ENCODE results near the gene OGFOD2. TPM values are rescaled to one million over a fixed set of nuclear protein-coding genes. Genes with fewer than 3 reads are reported as not detected.

OGFOD2 gene
- total and polyA plus RNA-seq, 9 of the 15 experiments (the other 6 are each of a cell fraction or from before 2014, with no cell fraction given): 1.4 to 111 (median 18.5) TPM

DNA sequence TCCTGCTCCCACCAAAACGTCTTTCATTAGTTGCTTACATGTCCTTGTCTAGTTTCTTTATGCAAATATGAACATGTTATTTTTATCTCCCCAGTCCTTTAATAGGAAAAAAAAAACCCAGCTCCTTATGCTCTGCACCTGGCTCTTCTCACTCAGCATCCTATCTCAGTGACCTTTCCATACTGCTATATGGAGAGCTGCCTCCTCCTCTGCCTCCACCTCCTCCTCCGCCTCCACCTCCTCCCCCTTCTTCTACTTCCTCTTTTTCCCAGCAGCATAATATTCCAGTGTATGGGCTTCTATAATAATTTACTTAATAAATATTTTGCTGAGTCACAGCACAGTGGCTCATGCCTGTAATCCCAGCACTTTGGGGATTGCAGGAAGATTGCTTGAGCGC lies 40.3 kb upstream of the OGFOD2 start (continued):
- TF ChIP-seq, protein P1, sequence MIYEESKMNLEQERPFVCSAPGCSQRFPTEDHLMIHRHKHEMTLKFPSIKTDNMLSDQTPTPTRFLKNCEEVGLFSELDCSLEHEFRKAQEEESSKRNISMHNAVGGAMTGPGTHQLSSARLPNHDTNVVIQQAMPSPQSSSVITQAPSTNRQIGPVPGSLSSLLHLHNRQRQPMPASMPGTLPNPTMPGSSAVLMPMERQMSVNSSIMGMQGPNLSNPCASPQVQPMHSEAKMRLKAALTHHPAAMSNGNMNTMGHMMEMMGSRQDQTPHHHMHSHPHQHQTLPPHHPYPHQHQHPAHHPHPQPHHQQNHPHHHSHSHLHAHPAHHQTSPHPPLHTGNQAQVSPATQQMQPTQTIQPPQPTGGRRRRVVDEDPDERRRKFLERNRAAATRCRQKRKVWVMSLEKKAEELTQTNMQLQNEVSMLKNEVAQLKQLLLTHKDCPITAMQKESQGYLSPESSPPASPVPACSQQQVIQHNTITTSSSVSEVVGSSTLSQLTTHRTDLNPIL (CRISPR knock-in tag; IDR thresholded peaks at IDR 0.05): no peak
- TF ChIP-seq CBFA2T2 (conservative IDR thresholded peaks at IDR 0.05) (no peak), ZFP1 (CRISPR knock-in tag; IDR thresholded peaks at IDR 0.05) (no peak), CAMTA2 (CRISPR knock-in tag; conservative IDR thresholded peaks at IDR 0.05) (no peak), NCOA4 (IDR thresholded peaks at IDR 0.05; ENCODE audit: partially characterized antibody) (no peak), CHD2 (IDR thresholded peaks at IDR 0.05; ENCODE audit: low read depth, low read length) (no peak), TBP (optimal IDR thresholded peaks at IDR 0.05; ENCODE audit: low read depth, low read length) (no peak), RBM25 (IDR thresholded peaks at IDR 0.05; ENCODE audit: low read depth, low read length, severe bottlenecking) (peak; percentile 51), CSDE1 (IDR thresholded peaks at IDR 0.05) (no peak), ZNF431 (CRISPR knock-in tag; IDR thresholded peaks at IDR 0.05) (no peak), ZC3H8 (IDR thresholded peaks at IDR 0.05) (no peak), RUNX1 (IDR thresholded peaks at IDR 0.05; ENCODE audit: low read depth) (no peak), MIER1 (IDR thresholded peaks at IDR 0.05; ENCODE audit: low read depth) (no peak), NUFIP1 (IDR thresholded peaks at IDR 0.05; ENCODE audit: partially characterized antibody) (no peak), HNRNPUL1 (IDR thresholded peaks at IDR 0.05; ENCODE audit: low read length) (no peak), IRF2 (CRISPR knock-in tag; IDR thresholded peaks at IDR 0.05) (no peak), L3MBTL2 (IDR thresholded peaks at IDR 0.05) (no peak), THRAP3 (IDR thresholded peaks at IDR 0.05; ENCODE audit: borderline replicate concordance) (no peak), POLR3G (IDR thresholded peaks at IDR 0.05; ENCODE audit: extremely low read depth, insufficient read length, insufficient replicate concordance) (no peak), BHLHE40 (IDR thresholded peaks at IDR 0.05; ENCODE audit: low read length) (no peak), NFE2 (IDR thresholded peaks at IDR 0.05; ENCODE audit: low read depth) (peak; percentile 41)
- TF ChIP-seq, protein P2, sequence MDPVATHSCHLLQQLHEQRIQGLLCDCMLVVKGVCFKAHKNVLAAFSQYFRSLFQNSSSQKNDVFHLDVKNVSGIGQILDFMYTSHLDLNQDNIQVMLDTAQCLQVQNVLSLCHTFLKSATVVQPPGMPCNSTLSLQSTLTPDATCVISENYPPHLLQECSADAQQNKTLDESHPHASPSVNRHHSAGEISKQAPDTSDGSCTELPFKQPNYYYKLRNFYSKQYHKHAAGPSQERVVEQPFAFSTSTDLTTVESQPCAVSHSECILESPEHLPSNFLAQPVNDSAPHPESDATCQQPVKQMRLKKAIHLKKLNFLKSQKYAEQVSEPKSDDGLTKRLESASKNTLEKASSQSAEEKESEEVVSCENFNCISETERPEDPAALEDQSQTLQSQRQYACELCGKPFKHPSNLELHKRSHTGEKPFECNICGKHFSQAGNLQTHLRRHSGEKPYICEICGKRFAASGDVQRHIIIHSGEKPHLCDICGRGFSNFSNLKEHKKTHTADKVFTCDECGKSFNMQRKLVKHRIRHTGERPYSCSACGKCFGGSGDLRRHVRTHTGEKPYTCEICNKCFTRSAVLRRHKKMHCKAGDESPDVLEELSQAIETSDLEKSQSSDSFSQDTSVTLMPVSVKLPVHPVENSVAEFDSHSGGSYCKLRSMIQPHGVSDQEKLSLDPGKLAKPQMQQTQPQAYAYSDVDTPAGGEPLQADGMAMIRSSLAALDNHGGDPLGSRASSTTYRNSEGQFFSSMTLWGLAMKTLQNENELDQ (CRISPR knock-in tag; IDR thresholded peaks at IDR 0.05; ENCODE audit: borderline replicate concordance): no peak
- TF ChIP-seq, protein P3, sequence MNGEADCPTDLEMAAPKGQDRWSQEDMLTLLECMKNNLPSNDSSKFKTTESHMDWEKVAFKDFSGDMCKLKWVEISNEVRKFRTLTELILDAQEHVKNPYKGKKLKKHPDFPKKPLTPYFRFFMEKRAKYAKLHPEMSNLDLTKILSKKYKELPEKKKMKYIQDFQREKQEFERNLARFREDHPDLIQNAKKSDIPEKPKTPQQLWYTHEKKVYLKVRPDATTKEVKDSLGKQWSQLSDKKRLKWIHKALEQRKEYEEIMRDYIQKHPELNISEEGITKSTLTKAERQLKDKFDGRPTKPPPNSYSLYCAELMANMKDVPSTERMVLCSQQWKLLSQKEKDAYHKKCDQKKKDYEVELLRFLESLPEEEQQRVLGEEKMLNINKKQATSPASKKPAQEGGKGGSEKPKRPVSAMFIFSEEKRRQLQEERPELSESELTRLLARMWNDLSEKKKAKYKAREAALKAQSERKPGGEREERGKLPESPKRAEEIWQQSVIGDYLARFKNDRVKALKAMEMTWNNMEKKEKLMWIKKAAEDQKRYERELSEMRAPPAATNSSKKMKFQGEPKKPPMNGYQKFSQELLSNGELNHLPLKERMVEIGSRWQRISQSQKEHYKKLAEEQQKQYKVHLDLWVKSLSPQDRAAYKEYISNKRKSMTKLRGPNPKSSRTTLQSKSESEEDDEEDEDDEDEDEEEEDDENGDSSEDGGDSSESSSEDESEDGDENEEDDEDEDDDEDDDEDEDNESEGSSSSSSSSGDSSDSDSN (IDR thresholded peaks at IDR 0.05; ENCODE audit: borderline replicate concordance in 1 of 2, low read depth in 2 of 2, low read length in 2 of 2): no peak
- TF ChIP-seq, protein P4, sequence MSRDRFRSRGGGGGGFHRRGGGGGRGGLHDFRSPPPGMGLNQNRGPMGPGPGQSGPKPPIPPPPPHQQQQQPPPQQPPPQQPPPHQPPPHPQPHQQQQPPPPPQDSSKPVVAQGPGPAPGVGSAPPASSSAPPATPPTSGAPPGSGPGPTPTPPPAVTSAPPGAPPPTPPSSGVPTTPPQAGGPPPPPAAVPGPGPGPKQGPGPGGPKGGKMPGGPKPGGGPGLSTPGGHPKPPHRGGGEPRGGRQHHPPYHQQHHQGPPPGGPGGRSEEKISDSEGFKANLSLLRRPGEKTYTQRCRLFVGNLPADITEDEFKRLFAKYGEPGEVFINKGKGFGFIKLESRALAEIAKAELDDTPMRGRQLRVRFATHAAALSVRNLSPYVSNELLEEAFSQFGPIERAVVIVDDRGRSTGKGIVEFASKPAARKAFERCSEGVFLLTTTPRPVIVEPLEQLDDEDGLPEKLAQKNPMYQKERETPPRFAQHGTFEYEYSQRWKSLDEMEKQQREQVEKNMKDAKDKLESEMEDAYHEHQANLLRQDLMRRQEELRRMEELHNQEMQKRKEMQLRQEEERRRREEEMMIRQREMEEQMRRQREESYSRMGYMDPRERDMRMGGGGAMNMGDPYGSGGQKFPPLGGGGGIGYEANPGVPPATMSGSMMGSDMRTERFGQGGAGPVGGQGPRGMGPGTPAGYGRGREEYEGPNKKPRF (IDR thresholded peaks at IDR 0.05; ENCODE audit: low read depth, low read length): no peak

Measured in K562 (cell line).